Vagina (tissue), 2 donors: ENCODE measurements around the gene MIPEP. TPM values are rescaled to one million over a fixed set of nuclear protein-coding genes. Genes with fewer than 3 reads are reported as not detected.

Experiments
- DNase-seq, 2 donors: peaks; one replicate each; pipeline ENCODE4 v3.0.0-alpha.2; 2017; ENCODE audit errors: extremely low spot score in 2 of 2
- H3K27ac ChIP-seq: fragments of 200-600 bp; sonication (generic); one replicate; pipeline ENCODE4 v1.5.1; 2019
- H3K27me3 ChIP-seq: fragments of 200-600 bp; sonication (generic); one replicate; pipeline ENCODE4 v1.5.1; 2019
- H3K36me3 ChIP-seq, 2 donors: fragments of 200-600 bp; sonication (generic); one replicate each; pipeline ENCODE4 v1.5.1; 2017 to 2019
- H3K4me1 ChIP-seq: fragments of 200-600 bp; sonication (generic); one replicate; pipeline ENCODE4 v1.5.1; 2019
- H3K4me3 ChIP-seq, 2 donors: fragments of 200-600 bp; sonication (generic); 1 replicate in 1 of 2; 2 replicates in 1 of 2; pipeline ENCODE4 v1.5.1; 2016 to 2019
- H3K9me3 ChIP-seq: fragments of 200-600 bp; sonication (generic); one replicate; pipeline ENCODE4 v1.5.1; 2019
- CTCF ChIP-seq, 3 experiments: fragments of 450-650 bp in 2 of 3; fragments of 200-600 bp in 1 of 3; sonication (generic) in 1 of 3; IDR thresholded peaks; one replicate each; pipeline ENCODE4 v1.5.1; 2017 to 2019; ENCODE audit warnings: antibody characterized with exemption in 3 of 3, mild to moderate bottlenecking in 2 of 3, moderate library complexity in 2 of 3
- POLR2A ChIP-seq, 2 donors: fragments of 450-650 bp; IDR thresholded peaks; one replicate each; pipeline ENCODE4 v1.6.1; 2017; ENCODE audit warnings: antibody characterized with exemption in 2 of 2, mild to moderate bottlenecking in 2 of 2, moderate library complexity in 2 of 2
- POLR2AphosphoS5 ChIP-seq, 2 donors: sonication (generic); formaldehyde crosslinking; IDR thresholded peaks; one replicate each; pipeline ENCODE4 v1.9.0; 2017; ENCODE audit warnings: antibody characterized with exemption in 2 of 2, mild to moderate bottlenecking in 2 of 2, low read depth in 1 of 2; ENCODE audit not compliant: insufficient read depth in 1 of 2
- intact Hi-C: fragments of 100-400 bp; cut with DNase I; formaldehyde crosslinking; loops from one replicate; pipeline ENCODE4 v1.15.1; 2023
- total RNA-seq: library from RNA; depleted of rRNA; stranded (reverse); fragments of >200 nt; gene quantifications from one replicate; pipeline ENCODE4 v1.2.3, GENCODE V29; 2016

The MIPEP gene
- total RNA-seq, 1 donor from 2014 or later = 13.3 TPM

- intact Hi-C loops = no loop called here
Measured at GRCh38 chr13:23797276-23797903, 91.8 kb downstream of the MIPEP start.

GRCh38 chr13:23796551-23796950 lies 92.6 kb downstream of the MIPEP start:
- Histone ChIP-seq H3K27ac (no peak overlapping the region), H3K36me3 (no peaks in the 10 kb centered on the region), H3K4me3 (no peak overlapping the region), H3K9me3 (no peaks in the 10 kb centered on the region), H3K4me1 (peaks cover 20% of the 10 kb centered on the region), H3K27me3 (no peaks in the 10 kb centered on the region)
- intact Hi-C loops = no loop called here
- no peak for DNase-seq
- TF ChIP-seq POLR2AphosphoS5 (IDR thresholded peaks at IDR 0.05; ENCODE audit: insufficient read depth in 1 of 2, low read depth in 1 of 2) = no peak

More at GRCh38 chr13:23797276-23797903, 91.8 kb downstream of the MIPEP start:
- no peak for TF ChIP-seq CTCF (IDR thresholded peaks at IDR 0.05)
- TF ChIP-seq POLR2A (IDR thresholded peaks at IDR 0.05) = no peak
- no peak for TF ChIP-seq POLR2AphosphoS5 (IDR thresholded peaks at IDR 0.05; ENCODE audit: insufficient read depth in 1 of 2, low read depth in 1 of 2)
- Histone ChIP-seq H3K27me3 (no peaks in the 10 kb centered on the region), H3K27ac (no peak overlapping the region), H3K4me1 (peaks cover 20% of the 10 kb centered on the region), H3K36me3 (no peaks in the 10 kb centered on the region), H3K9me3 (no peaks in the 10 kb centered on the region), H3K4me3 (no peak overlapping the region)
- DNase-seq = no peak

- Histone ChIP-seq H3K4me1 (peaks cover 16% of the 10 kb centered on the region), H3K9me3 (no peaks in the 10 kb centered on the region), H3K36me3 (no peaks in the 10 kb centered on the region), H3K27me3 (no peaks in the 10 kb centered on the region), H3K4me3 (no peak overlapping the region), H3K27ac (peak overlapping the region; percentile 5)
- TF ChIP-seq POLR2AphosphoS5 (IDR thresholded peaks at IDR 0.05; ENCODE audit: insufficient read depth in 1 of 2, low read depth in 1 of 2) = no peak
- no peak for TF ChIP-seq POLR2A (IDR thresholded peaks at IDR 0.05)
- TF ChIP-seq CTCF (IDR thresholded peaks at IDR 0.05) = no peak
- intact Hi-C loops = no loop called here
- no peak for DNase-seq
Measured at GRCh38 chr13:23794267-23795161, 94.7 kb downstream of the MIPEP start.

GRCh38 chr13:23793711-23794110 lies 95.5 kb downstream of the MIPEP start:
- no peak overlapping the region for H3K27ac ChIP-seq
- H3K4me1 ChIP-seq = peaks cover 16% of the 10 kb centered on the region
- TF ChIP-seq POLR2A (IDR thresholded peaks at IDR 0.05) (no peak), POLR2AphosphoS5 (IDR thresholded peaks at IDR 0.05; ENCODE audit: insufficient read depth in 1 of 2, low read depth in 1 of 2) (no peak), CTCF (IDR thresholded peaks at IDR 0.05) (no peak)
- no peaks in the 10 kb centered on the region for H3K9me3 ChIP-seq
- no peaks in the 10 kb centered on the region for H3K27me3 ChIP-seq
- intact Hi-C loops = no loop called here
- no peaks in the 10 kb centered on the region for H3K36me3 ChIP-seq
- no peak overlapping the region for H3K4me3 ChIP-seq
- DNase-seq = no peak

- Histone ChIP-seq H3K27ac (no peak overlapping the region), H3K4me1 (peaks cover 16% of the 10 kb centered on the region)
- intact Hi-C loops = no loop called here
Measured at GRCh38 chr13:23792680-23793079, 96.5 kb downstream of the MIPEP start.

More at GRCh38 chr13:23792680-23793079, 96.5 kb downstream of the MIPEP start:
- TF ChIP-seq POLR2A (IDR thresholded peaks at IDR 0.05) = no peak
- TF ChIP-seq POLR2AphosphoS5 (IDR thresholded peaks at IDR 0.05; ENCODE audit: insufficient read depth in 1 of 2, low read depth in 1 of 2) = no peak
- no peak for TF ChIP-seq CTCF (IDR thresholded peaks at IDR 0.05)
- Histone ChIP-seq H3K27me3 (no peaks in the 10 kb centered on the region), H3K36me3 (no peaks in the 10 kb centered on the region), H3K9me3 (no peaks in the 10 kb centered on the region), H3K4me3 (no peak overlapping the region)
- no peak for DNase-seq
